ENCODE data around the gene HOXA9.

- no peak for TF ChIP-seq CTCF (IDR thresholded peaks at IDR 0.05)
- no peak for TF ChIP-seq POLR2A (IDR thresholded peaks at IDR 0.05)
Observed at GRCh38 chr7:27149842-27150567, 15.3 kb downstream of the HOXA9 start.
